ENCODE data around the gene GRIK4.
A peak's percentile ranks its signal among the peaks of the same experiment; 100 is the strongest.

The GRIK4 gene

DNA sequence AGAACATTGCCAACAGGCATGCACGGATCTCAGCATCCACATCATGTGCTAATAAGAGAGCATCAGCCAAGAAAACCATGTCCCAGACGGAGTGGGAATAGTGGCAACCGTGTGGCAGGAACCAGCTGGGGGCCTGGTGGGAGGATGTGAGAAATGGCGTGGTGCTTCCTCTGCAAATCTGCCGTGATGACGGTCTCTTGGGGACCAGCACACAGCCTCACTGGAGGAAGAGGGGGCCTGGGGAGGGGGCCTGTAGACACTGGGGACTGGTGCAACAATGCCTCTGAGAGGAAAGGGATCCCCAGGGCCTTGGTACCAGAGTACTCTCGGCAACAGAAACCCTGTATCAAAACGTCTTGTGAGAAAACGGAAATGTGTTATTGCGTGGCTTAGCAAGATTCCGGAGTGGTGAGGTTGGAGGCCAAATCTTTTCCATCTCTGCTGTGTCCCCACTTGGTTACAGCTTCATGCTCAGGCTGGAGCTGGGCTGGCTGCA is 358.0 kb downstream of the GRIK4 start:
- DNase-seq = no peak

DNA sequence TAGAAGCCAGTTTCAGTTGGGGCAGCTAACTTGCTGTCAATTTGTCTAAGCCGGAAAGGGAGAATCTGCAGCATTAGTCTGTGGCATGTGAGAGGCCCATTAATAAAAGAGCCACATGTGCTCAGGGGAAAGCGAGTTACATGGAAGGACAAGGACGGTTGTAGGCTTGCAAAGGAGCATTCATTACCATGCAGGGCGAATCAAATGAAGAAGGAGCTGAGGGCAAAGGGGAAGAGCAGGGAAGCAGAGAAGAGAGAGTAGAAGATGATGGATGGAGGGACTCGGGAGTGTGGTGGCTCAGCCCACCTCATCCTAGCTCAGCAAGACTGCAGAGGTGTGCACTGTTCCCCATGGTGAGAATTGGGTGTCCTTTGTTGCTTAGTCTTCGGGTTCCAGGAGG is 359.6 kb downstream of the GRIK4 start:
- DNase-seq = no peak

DNA sequence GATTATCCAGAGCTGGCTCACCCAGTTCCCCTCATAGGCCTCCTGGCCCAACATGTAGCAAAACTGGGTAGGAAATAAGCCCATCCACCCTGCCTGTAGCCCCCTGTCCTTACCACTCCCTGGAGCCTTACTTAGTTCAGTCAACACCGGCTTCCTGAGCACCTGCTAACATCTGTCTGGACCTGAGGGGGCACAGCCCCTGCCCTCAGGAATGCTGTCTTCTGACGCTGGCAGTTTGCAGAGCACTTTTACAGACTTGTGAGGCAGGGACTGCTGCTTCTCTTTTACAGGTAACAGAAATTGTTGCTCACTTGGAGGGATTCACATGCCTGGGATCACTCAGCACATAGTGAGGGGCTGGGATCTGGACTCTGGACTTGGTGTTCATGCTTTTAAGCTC is 360.4 kb downstream of the GRIK4 start:
- no peak for DNase-seq

DNA sequence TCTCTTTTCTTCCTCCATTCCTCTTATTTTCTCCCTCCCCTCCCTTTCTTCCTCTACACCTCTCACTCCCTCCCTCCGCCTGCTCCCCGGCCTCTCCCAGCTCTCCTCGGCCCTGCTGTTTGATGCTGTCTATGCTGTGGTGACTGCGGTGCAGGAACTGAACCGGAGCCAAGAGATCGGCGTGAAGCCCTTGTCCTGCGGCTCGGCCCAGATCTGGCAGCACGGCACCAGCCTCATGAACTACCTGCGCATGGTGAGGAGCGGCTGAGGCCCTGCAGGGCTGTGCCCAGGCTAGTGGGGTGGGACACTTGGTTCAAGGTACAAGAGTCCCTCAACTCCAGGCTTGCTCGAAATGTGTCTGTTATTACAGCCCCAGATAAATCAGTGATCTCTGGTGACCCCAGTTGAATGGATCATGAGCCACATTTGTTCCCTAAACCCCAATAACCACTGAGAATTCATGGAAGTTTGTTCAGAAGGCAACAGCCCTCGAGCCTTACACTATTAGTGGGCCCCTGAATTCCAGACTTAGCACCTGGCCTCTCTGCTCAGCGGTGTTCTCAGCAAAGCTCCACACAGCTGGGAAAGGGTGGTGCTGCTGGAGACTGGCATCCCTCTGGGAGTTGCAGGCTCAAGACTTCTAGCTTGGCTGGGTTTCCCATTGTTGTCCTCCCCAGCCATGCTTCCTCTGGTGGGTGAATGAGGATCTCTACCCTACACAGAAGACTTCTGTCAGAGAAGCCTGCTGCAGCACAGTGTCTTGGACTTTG is 362.6 kb downstream of the GRIK4 start:
- no peak for DNase-seq

DNA sequence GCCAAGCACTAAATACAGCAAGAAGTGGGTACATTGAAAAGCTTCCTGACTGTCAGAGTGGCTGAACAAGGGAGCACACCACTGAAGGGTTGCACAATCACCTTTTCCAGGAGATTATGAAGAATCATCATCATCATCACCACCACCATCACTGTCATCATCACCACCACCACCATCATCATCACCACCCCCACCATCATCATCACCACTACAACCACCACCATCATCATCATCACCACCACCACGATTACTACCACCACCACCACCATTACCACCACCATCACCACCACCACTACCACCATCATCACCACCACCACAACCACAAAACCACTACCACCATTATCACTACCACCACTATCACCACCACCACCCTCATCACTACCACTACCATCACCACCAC is 364.4 kb downstream of the GRIK4 start:
- DNase-seq = no peak

DNA sequence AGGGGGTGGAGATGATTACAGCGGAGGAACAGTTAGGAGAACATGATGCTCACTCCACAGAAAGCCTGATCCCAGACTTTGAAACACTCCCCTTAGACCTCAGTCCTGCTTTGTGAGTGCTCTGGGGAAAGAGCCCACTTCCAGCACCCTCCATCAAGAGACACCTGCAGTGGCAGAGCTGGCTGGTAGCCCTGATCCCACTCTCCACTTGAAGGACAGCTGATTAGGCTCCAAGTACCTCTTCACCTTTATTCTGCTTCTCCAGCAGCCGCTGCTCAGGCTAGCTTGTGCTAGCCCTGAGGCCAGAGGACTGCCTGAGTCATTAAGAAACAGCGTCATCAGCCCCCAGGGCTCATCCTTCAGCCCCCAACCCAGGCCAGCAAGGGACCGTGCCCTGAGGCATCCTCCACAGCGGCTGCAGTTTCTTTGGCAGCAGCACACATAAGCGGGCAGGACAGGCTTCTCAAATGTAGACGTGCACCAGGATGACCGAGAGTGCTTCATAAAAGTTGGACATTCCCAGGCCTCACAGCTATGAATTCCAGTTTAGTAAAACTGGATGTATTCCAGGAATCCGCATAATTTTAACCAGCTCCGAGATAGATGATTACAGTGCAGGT is 366.3 kb downstream of the GRIK4 start:
- peak; percentile 99 for DNase-seq

DNA sequence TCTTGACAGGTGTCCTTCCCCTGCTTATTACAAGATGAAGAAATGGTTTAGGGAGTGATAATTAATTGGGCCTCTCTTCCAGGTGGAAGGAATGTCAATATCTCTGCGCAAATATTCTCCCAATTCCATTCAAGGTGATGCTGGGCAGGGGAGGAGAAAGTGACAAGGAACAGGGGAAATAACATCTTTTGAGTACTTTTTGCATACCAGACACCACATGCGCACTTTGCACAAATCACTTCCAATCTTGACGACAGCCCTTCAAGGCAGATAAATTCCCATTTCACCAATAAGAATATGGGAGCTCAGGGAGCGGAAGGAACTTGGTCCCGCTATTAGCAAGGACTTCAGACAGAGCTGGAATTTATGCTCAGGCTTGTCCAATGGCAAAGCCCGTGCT is 367.2 kb downstream of the GRIK4 start:
- DNase-seq = no peak

DNA sequence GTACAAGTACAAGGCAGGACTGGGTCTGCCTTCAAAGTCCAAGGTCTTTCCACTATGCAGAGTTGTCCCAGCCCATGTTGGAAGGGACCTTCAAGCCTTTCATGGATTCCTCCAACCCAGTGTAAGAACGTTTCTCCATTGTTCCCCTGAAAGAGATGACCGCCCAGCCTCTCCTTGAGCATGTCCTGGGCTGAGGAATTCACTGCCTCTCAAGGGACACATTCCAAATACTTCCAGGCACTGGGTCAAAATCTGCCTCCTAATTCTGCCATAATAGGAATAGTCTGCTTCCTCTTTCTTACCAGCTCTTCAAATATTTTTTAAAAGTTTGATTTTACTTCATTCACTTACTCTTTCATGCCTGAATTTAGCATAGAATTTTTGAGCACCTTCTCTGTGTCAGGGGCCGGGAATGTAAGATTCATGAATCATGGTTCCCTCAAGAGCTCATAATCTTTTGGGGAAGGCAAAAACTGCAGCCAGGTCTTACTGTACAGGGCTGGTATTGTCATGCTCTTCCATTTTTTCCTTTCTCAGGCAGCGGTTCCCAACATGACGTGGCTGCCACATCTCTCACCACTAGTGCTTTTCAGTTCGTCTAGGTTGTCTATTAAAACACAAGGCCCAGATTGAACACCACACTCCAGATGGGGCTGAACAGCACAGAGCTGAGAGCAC is 369.1 kb downstream of the GRIK4 start:
- DNase-seq = no peak

DNA sequence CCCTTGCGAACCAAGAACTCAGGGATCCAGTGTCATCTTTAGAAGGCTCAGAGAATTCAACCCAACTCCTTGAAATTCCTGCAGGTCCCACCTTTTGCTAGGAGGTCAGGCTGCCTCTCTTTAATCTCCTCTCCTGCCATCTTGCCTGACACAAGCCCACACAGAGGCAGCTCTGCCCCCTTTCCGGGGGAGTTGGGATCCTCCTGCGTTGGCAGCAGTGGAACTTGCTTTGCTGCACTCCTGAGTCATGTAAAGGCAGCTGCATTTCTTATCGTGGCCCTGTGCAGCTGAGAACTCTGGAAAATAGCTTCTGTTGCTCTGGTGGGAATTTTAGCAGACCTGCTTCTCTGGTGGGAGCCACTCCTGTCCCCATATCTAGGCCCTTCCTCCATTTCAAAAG is 370.0 kb downstream of the GRIK4 start:
- no peak for DNase-seq

DNA sequence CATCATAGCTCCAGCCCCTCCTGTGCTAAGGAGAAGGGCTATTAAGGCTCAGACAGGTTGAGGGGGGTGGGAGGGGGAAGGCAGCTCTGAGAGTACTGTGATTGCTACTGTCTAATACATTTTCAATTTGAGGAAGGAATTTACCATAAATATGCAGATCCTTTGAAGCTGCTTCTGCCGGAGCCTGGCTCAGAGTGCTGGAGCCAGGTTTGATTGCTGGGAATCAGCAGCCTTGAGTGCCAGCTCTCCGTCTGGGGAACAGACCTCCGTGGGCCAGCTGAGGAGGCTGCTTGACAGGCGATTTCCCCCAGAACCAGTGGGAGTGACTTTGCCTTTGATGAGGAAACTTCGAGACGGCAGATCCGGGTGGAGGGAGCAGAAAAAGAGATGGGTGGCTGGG is 370.6 kb downstream of the GRIK4 start:
- DNase-seq = no peak

DNA sequence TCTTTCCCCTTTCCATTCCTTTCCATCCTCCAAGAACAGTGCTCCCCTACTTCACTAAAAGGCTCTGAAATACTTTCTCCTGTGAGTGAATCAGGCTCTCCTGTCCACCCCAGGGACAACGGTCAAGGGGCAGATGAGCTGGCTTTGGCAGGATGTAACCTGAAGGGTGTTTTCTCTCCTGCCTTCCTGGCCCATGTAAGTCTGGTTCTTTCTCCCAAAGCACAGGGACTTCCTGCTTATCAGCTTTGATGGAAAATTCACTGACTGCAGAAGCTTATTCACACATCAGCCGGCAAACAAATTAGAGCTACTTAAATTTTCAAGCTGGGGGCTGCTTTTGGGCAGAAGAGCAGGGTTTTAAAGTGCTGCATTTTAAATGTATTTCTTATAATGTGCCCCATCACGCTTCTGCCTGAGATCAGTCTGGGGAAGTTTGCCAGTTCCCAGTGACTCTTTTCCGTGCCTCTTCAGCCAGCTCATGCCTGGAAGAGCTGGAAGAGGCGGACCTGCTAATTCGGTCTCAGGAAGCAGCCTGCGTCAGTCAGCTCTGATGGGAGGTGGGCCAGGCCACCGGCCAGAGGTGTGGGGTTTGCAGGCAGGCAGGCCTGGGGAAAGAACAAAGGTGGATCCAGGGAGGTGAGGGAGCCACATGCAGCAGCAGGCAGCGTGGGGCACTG is 372.0 kb downstream of the GRIK4 start:
- no peak for DNase-seq

DNA sequence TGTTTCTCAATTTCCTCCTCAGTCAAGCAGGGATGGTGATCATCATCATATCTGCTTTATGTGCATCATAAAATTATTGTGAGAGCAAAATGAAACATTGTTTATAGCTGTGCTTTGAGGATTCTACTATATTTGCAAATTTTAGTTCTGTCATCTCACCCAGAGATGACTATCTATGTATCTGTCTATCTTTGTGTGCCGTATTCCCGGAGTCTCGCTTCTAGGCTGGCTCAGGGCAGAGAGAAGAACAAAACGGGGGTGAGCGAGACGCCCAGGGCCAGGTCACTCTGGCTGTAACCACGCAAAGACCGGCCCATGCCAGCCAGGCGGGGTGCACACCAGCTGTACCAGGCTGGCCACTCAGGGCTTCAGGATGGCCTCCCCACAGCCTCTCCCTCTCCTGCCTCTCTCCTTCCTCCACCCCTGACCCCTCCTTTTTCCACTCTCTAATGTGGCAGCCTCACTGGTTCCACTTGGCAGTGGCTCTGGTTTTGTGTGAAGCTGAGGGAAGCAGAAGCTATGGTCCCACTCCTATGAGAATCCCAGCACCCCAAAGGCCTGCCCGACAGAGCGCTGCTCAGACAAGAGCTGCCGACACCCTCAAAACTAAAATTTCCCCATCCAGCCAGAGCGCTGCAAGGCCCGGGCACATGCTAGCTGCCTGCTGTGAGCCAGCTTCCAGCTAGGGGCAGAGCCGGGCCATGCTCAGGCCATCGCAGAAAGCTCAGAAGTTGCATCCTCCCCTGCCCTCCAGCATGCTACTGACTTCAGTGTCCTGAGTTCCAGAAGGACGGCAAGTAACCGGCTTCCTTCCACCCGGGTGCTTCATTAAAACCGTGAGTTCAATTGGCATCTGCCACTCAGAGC is 372.8 kb downstream of the GRIK4 start:
- no peak for DNase-seq

DNA sequence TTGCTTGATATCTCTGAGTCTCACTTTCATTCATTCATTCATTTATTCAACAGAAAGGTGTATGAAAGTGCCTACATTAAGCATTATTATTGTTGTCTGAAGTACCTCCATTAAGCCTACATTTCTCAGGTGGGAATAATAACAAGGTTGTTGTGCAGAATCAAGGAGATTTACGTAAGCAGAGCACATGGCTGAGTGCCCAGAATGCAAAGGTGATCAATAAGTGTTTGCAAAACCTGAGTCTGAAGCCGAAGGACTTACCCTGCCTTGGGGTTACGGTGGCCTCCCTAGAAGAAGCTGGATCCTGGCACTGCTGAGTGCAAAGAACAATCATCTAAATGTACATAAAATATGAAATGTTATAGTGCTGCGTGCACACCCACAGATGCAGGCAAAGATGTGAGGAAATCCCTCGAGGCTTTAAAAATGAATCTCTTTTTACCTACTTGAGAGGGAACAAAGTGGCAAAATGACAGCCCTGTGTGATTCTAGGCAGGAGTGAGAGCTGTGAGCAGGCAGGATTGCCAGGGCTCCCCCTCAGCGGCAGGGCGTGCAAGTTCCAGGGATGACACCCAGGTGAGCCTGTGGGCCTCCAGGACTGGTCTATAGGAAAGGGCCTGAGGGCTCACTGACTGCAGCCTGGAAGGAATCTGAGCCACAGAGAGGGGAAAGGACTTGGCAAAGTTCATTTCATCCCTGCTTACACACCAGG is 379.2 kb downstream of the GRIK4 start:
- peak; percentile 67 for DNase-seq

DNA sequence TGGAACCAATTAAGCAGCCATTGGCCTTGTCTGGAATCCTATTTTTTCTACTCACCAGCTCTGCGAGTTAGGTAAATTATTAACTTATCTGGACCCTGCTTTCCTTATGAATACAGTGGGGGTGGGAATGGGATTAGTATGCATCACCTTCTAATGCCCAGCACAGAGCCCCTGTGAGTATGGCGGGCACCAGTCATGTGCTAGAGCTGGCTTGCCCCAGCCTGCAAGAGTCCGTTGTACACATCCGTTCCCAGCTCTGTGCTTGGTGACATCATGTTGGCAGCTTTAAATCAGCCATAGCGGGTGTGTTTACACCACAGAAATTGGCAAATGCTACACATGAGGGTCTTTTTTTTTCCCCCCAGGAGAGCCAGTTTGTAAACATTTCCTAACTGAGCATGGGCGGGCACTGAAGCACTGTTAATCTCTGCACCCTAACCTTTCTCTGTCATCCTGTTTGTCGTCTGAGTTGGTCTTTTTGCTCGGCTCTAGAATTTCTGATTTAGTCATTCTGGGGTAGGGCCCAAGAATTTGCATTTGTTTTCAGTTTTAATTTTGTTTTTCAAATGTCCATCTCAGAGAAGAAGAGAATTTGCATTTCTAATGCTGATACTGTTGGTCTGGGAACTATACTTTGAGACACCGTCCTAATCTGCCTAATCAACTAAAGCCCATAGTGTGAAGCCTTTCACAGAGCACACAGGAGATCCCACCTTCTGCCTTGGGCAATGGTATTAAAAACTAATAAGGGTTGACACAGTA is 382.1 kb downstream of the GRIK4 start:
- DNase-seq = no peak

DNA sequence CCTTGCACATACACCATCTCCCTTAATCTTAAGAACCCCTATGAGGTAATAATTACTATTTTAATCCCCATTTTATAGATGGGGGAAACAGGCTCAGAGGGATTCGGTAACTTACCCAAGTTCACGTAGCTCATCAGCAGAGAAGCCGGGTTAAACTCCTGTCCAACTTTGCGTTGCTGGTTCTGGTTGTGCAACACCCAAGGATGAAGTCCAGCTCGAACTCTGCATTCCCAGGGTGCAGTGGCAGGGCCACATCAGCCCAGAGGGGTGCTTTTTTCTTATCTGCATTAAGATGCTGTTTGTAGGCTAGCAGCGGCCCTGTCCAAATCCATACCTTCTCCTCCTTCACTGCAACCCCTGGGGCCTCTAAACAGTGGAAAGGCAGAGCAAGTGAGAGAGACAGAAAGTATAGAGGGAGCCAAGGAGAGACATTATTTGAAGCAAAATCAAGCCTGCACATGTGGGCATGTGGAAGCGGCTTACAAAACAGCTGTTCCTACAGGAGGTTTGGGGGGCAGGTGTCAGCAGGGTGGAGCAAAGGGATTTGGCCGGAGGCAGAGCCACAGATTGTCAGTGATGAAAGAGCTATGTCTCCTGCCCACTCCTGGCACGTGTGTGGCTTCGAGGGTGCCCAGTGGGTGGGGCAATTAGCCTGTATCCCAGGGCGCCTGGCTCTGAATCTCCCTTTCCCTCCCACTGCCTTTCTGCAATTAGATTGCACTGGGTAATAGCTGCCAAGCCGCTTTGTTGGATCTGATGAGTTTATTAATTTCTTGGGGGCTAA is 382.8 kb downstream of the GRIK4 start:
- peak; percentile 97 for DNase-seq

DNA sequence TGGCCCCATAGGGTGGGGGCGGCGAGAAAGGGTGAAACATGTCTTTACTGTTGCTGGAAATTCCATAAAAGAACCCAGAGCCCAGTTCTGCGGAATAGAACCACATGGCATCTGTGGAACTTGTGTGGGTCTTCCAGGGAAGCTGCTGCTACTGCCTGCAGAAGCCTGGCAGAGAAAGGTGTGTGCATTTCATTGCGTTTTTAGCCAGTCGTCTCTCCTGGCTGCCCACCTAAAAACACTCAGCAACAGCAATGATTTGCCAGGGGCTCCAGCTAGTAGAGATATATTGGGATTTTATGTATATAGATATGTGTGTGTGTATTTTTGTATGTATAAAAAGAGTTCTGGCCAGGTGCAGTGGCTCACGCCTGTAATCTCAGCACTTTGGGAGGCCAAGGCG is 385.1 kb downstream of the GRIK4 start:
- no peak for DNase-seq

DNA sequence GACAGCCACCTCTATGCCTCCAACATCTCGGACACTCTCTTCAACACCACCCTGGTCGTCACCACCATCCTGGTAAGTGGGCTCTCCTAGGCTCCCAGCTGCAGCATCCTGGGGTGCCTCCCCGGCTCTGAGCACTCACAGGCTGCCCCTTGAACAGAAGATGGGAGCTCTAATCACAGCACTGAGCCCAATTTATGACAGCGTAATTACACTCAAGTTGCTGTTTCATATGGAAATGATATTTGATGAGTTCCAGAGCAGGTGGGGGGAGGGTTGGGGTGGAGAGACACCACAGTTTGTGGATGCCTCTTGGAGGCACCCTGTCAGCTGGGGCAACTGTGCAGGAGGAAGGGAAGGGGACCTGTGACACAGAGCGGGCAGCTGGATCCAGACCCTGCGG is 387.0 kb downstream of the GRIK4 start:
- peak; percentile 24 for DNase-seq

DNA sequence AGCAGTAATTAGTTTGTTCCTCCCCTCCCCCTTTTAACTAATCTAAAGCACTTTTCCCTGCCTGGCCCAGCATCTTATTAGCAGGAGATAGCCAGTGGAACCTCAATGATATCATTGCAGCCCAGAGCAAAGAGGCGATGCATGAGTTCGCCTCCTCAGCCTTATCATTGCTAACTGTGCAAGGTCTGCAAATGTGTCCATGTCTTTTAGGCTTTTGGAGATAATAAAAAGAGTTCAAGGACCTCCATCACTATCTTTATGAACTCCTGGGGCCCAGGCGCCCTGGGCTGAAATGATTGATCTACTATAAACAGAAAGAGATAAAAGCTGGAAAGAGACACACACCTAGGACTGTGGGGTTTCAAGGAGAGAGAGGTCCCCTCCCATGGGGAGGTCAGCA is 388.2 kb downstream of the GRIK4 start:
- DNase-seq = no peak

DNA sequence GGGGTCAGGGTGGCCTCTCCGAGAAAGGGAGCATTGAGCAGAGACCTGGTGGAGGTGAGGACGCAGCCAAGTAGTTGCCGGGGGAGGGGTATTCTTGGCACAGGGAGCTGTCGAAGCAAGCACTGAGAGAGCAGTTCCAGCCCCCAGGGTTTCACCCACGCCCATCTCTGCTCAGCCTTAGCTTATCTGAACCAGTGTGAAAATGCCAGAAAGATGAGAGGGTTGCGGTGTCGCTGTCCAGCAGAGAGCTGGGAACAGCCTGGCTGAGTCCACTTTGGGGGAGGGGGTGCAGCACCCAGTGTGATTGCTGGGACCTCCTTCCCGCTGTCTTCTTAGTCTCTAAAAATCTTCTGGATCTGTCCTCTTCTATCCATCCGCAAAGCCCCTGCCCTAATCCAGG is 389.1 kb downstream of the GRIK4 start:
- no peak for DNase-seq

DNA sequence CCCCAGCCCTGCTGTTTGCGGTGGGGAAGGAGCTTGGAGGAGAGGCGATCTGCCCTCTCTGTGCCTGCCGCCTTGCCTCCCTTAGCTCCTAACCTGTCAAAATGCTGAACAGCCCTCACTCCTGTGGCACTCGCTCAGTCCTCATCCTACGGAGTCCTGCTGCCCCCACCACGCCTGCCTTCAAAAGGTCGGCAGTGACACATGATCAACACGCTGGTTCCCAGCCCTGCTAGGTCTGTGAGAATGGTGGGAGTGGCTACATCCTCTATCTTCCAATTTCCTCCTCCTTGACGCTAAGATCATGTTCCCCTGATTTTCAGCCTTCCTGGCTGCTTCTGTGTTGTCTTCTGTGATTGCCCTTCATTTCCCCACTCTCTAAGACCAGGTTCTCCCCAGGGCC is 392.1 kb downstream of the GRIK4 start:
- no peak for DNase-seq

All from NCI-H1105 (cell line).